CD4-positive, alpha-beta memory T cell (primary cell): ENCODE measurements around the gene KDM4C. TPM values are rescaled to one million over a fixed set of nuclear protein-coding genes. Genes with fewer than 3 reads are reported as not detected.

Experiments
- CTCF ChIA-PET: fragments of 350-600 bp; sonication (Branson Sonifier 250); formaldehyde crosslinking; loops from one replicate; lab custom pipeline; 2021; ENCODE audit warnings: inconsistent platforms; ENCODE audit not compliant: partially characterized antibody; lab: Charles Lee
- POLR2A ChIA-PET: fragments of 350-600 bp; sonication (Branson Sonifier 250); formaldehyde crosslinking; loops from one replicate; lab custom pipeline; 2021; ENCODE audit not compliant: partially characterized antibody; lab: Charles Lee
- DNase-seq, 5 donors: peaks; one replicate each; pipeline versions ENCODE4 v3.0.0 to v3.0.0-alpha.2; 2020 to 2022; ENCODE audit warnings: mixed read lengths in 1 of 5
- H3K27ac ChIP-seq: one replicate; pipeline ENCODE4 v1.7.0; 2013; ENCODE audit warnings: low read depth, low read length
- H3K27me3 ChIP-seq: 2 replicates; pipeline ENCODE4 v1.7.0; 2013; ENCODE audit warnings: mild to moderate bottlenecking, low read length, moderate library complexity; ENCODE audit not compliant: insufficient read depth
- H3K36me3 ChIP-seq: 2 replicates; pipeline ENCODE4 v1.7.0; 2013; ENCODE audit warnings: mild to moderate bottlenecking, low read length, moderate library complexity; ENCODE audit not compliant: insufficient read depth
- H3K4me1 ChIP-seq: 2 replicates; pipeline ENCODE4 v1.7.0; 2013; ENCODE audit warnings: mild to moderate bottlenecking, low read length, moderate library complexity; ENCODE audit not compliant: insufficient read depth
- H3K4me3 ChIP-seq, 2 donors: one replicate each; pipeline ENCODE4 v1.7.0; 2013; ENCODE audit warnings: low read length in 2 of 2, mild to moderate bottlenecking in 1 of 2
- H3K9me3 ChIP-seq, 2 donors: one replicate each; pipeline ENCODE4 v1.7.0; 2013; ENCODE audit warnings: low read length in 2 of 2, control low read depth in 1 of 2; ENCODE audit not compliant: control insufficient read depth in 1 of 2
- H3K27ac Mint-ChIP-seq, 7 donors: one replicate each; pipeline ENCODE4 v1.8.0; 2020 to 2021; ENCODE audit warnings: mixed read lengths in 7 of 7, mild to moderate bottlenecking in 6 of 7, inconsistent platforms in 3 of 7, moderate library complexity in 3 of 7
- H3K27me3 Mint-ChIP-seq, 2 donors: one replicate each; pipeline ENCODE4 v1.8.0; 2020 to 2021; ENCODE audit warnings: mixed read lengths in 2 of 2
- H3K36me3 Mint-ChIP-seq, 2 donors: one replicate each; pipeline ENCODE4 v1.8.0; 2020 to 2021; ENCODE audit warnings: mixed read lengths in 2 of 2, inconsistent platforms in 1 of 2, mild to moderate bottlenecking in 1 of 2
- H3K4me1 Mint-ChIP-seq, 4 donors: one replicate each; pipeline ENCODE4 v1.8.0; 2020 to 2021; ENCODE audit warnings: mixed read lengths in 4 of 4, mild to moderate bottlenecking in 1 of 4
- H3K4me3 Mint-ChIP-seq, 8 donors: one replicate each; pipeline ENCODE4 v1.8.0; 2020 to 2021; ENCODE audit warnings: mixed read lengths in 8 of 8, mild to moderate bottlenecking in 7 of 8, moderate library complexity in 6 of 8, inconsistent platforms in 3 of 8
- H3K9me3 Mint-ChIP-seq, 8 donors: one replicate each; pipeline ENCODE4 v1.8.0; 2020 to 2021; ENCODE audit warnings: mixed read lengths in 8 of 8, mild to moderate bottlenecking in 5 of 8, inconsistent platforms in 3 of 8, moderate library complexity in 1 of 8
- intact Hi-C: fragments of 100-400 bp; cut with micrococcal nuclease; formaldehyde crosslinking; loops from one replicate; pipeline ENCODE4 v1.15.1; 2023
- polyA plus RNA-seq, 2 donors: library from polyadenylated mRNA; unstranded; fragments of 300-500 nt; fragmentation: Illumina TruSeq; gene quantifications; one replicate each; pipeline ENCODE4 v1.2.3, GENCODE V29; 2021
- total RNA-seq, 2 experiments: library from RNA; stranded (reverse); gene quantifications; one replicate each; pipeline ENCODE4 v1.2.3, GENCODE V29; 2021

The KDM4C gene
- total and polyA plus RNA-seq, 4 experiments from 2014 or later, result 36.3 to 90.7 (median 58.8) TPM

- H3K9me3 ChIP-seq, result no peaks in the 10 kb centered on the region
- peak overlapping the region in 3 of 7 donors; percentile 0 to 16 (median 10) for H3K27ac Mint-ChIP-seq
- intact Hi-C loops, result loop anchor here (5.0 kb wide), 1 partner anchor 358 kb away; no protein-coding TSS in a partner anchor
- H3K36me3 ChIP-seq, result peaks cover 5% of the 10 kb centered on the region
- peaks cover 0 to 2% (median 0%) of the 10 kb centered on the region in 8 donors for H3K9me3 Mint-ChIP-seq
- no peaks in the 10 kb centered on the region for H3K27me3 ChIP-seq
- H3K4me1 ChIP-seq, result no peaks in the 10 kb centered on the region
- H3K27me3 Mint-ChIP-seq, result no peaks in the 10 kb centered on the region
- H3K36me3 Mint-ChIP-seq, result peaks cover 46 to 52% of the 10 kb centered on the region in 2 donors
- H3K27ac ChIP-seq, result no peak overlapping the region
- POLR2A ChIA-PET, result no interaction called here
- H3K4me1 Mint-ChIP-seq, result peaks cover 7 to 16% (median 14%) of the 10 kb centered on the region in 4 donors
- no peak for DNase-seq
- H3K4me3 Mint-ChIP-seq, result no peak overlapping the region
- no peak overlapping the region for H3K4me3 ChIP-seq
- CTCF ChIA-PET, result no interaction called here
These were observed 71.3 kb downstream of the KDM4C start for GRCh38 chr9:6829027-6829426.

GRCh38 chr9:6829536-6829935, 71.8 kb downstream of the KDM4C start:
- Mint-ChIP-seq H3K27ac (peak overlapping the region in 1 of 7 donors; percentile 48), H3K27me3 (no peaks in the 10 kb centered on the region), H3K4me3 (no peak overlapping the region), H3K36me3 (peaks cover 48 to 54% of the 10 kb centered on the region in 2 donors), H3K4me1 (peaks cover 7 to 14% (median 13%) of the 10 kb centered on the region in 4 donors), H3K9me3 (peaks cover 0 to 4% (median 0%) of the 10 kb centered on the region in 8 donors)
- no peaks in the 10 kb centered on the region for H3K9me3 ChIP-seq
- H3K4me1 ChIP-seq, result no peaks in the 10 kb centered on the region
- intact Hi-C loops, result loop anchor here (5.0 kb wide), 1 partner anchor 358 kb away; no protein-coding TSS in a partner anchor
- no peak overlapping the region for H3K4me3 ChIP-seq
- no peaks in the 10 kb centered on the region for H3K27me3 ChIP-seq
- ChIA-PET POLR2A (no interaction called here), CTCF (no interaction called here)
- peaks cover 6% of the 10 kb centered on the region for H3K36me3 ChIP-seq
- no peak overlapping the region for H3K27ac ChIP-seq
- no peak for DNase-seq

GRCh38 chr9:6833518-6834192, 75.9 kb downstream of the KDM4C start:
- CTCF ChIA-PET, result no interaction called here
- no peaks in the 10 kb centered on the region for H3K27me3 ChIP-seq
- Mint-ChIP-seq H3K9me3 (peaks cover 0 to 4% (median 0%) of the 10 kb centered on the region in 8 donors), H3K4me1 (peaks cover 6 to 17% (median 8%) of the 10 kb centered on the region in 4 donors), H3K36me3 (peaks cover 60 to 64% of the 10 kb centered on the region in 2 donors), H3K4me3 (no peak overlapping the region), H3K27ac (no peak overlapping the region), H3K27me3 (no peaks in the 10 kb centered on the region)
- POLR2A ChIA-PET, result interaction anchor here (0.6 kb wide), 1 partner anchor 22 kb away, joined by 3 read pairs; no protein-coding TSS in a partner anchor
- no peak overlapping the region for H3K4me3 ChIP-seq
- H3K27ac ChIP-seq, result no peak overlapping the region
- H3K9me3 ChIP-seq, result no peaks in the 10 kb centered on the region
- no peak for DNase-seq
- no peaks in the 10 kb centered on the region for H3K4me1 ChIP-seq
- intact Hi-C loops, result no loop called here
- H3K36me3 ChIP-seq, result peaks cover 13% of the 10 kb centered on the region

GRCh38 chr9:6834306-6834705, 76.5 kb downstream of the KDM4C start:
- intact Hi-C loops, result no loop called here
- Mint-ChIP-seq H3K27ac (no peak overlapping the region), H3K4me3 (no peak overlapping the region), H3K27me3 (no peaks in the 10 kb centered on the region), H3K9me3 (peaks cover 0 to 4% (median 0%) of the 10 kb centered on the region in 8 donors), H3K4me1 (peaks cover under 1 to 13% (median 4%) of the 10 kb centered on the region in 4 donors), H3K36me3 (peaks cover 54 to 58% of the 10 kb centered on the region in 2 donors)
- POLR2A ChIA-PET, result interaction anchor here (0.6 kb wide), 1 partner anchor 23 kb away, joined by 3 read pairs; no protein-coding TSS in a partner anchor
- CTCF ChIA-PET, result no interaction called here
- H3K27ac ChIP-seq, result no peak overlapping the region
- H3K4me3 ChIP-seq, result no peak overlapping the region
- DNase-seq, result no peak
- no peaks in the 10 kb centered on the region for H3K27me3 ChIP-seq
- peaks cover 13% of the 10 kb centered on the region for H3K36me3 ChIP-seq
- no peaks in the 10 kb centered on the region for H3K4me1 ChIP-seq
- no peaks in the 10 kb centered on the region for H3K9me3 ChIP-seq

GRCh38 chr9:6838158-6838557, 80.4 kb downstream of the KDM4C start:
- POLR2A ChIA-PET, result interaction anchor here (0.7 kb wide), 1 partner anchor 81 kb away, joined by 3 read pairs; no protein-coding TSS in a partner anchor
- H3K36me3 ChIP-seq, result peaks cover 7% of the 10 kb centered on the region
- no peak for DNase-seq
- peaks cover 0 to 4% (median 0%) of the 10 kb centered on the region in 8 donors for H3K9me3 Mint-ChIP-seq
- no peak overlapping the region for H3K4me3 Mint-ChIP-seq
- no peaks in the 10 kb centered on the region for H3K4me1 ChIP-seq
- peaks cover 5 to 21% (median 12%) of the 10 kb centered on the region in 4 donors for H3K4me1 Mint-ChIP-seq
- CTCF ChIA-PET, result interaction anchor here (0.9 kb wide), 1 partner anchor 11 kb away, joined by 5 read pairs; no protein-coding TSS in a partner anchor
- H3K9me3 ChIP-seq, result no peaks in the 10 kb centered on the region
- H3K27me3 Mint-ChIP-seq, result no peaks in the 10 kb centered on the region
- peaks cover 38 to 41% of the 10 kb centered on the region in 2 donors for H3K36me3 Mint-ChIP-seq
- no peak overlapping the region for H3K27ac Mint-ChIP-seq
- no peaks in the 10 kb centered on the region for H3K27me3 ChIP-seq
- H3K27ac ChIP-seq, result no peak overlapping the region
- intact Hi-C loops, result no loop called here
- no peak overlapping the region for H3K4me3 ChIP-seq

GRCh38 chr9:6842584-6842947, 84.8 kb downstream of the KDM4C start:
- peaks cover 8 to 22% (median 16%) of the 10 kb centered on the region in 4 donors for H3K4me1 Mint-ChIP-seq
- H3K27me3 ChIP-seq, result no peaks in the 10 kb centered on the region
- H3K36me3 Mint-ChIP-seq, result peaks cover 13 to 29% of the 10 kb centered on the region in 2 donors
- no peak overlapping the region for H3K4me3 Mint-ChIP-seq
- H3K9me3 Mint-ChIP-seq, result peaks cover 0 to 1% (median 0%) of the 10 kb centered on the region in 8 donors
- no peak for DNase-seq
- CTCF ChIA-PET, result interaction anchor here (0.7 kb wide), 1 partner anchor 15 kb away, joined by 3 read pairs; no protein-coding TSS in a partner anchor
- H3K27ac Mint-ChIP-seq, result peak overlapping the region in 1 of 7 donors; percentile 90
- no peak overlapping the region for H3K27ac ChIP-seq
- no peak overlapping the region for H3K4me3 ChIP-seq
- POLR2A ChIA-PET, result no interaction called here
- H3K27me3 Mint-ChIP-seq, result no peaks in the 10 kb centered on the region
- H3K9me3 ChIP-seq, result no peaks in the 10 kb centered on the region
- intact Hi-C loops, result no loop called here
- no peaks in the 10 kb centered on the region for H3K4me1 ChIP-seq
- no peaks in the 10 kb centered on the region for H3K36me3 ChIP-seq

- Histone ChIP-seq H3K4me1 (no peaks in the 10 kb centered on the region), H3K27ac (no peak overlapping the region), H3K27me3 (no peaks in the 10 kb centered on the region), H3K9me3 (no peaks in the 10 kb centered on the region), H3K4me3 (no peak overlapping the region), H3K36me3 (no peaks in the 10 kb centered on the region)
- ChIA-PET CTCF (no interaction called here), POLR2A (no interaction called here)
- no peak overlapping the region for H3K27ac Mint-ChIP-seq
- DNase-seq, result no peak
- intact Hi-C loops, result no loop called here
- H3K36me3 Mint-ChIP-seq, result peaks cover 11 to 33% of the 10 kb centered on the region in 2 donors
- peaks cover 9 to 23% (median 14%) of the 10 kb centered on the region in 4 donors for H3K4me1 Mint-ChIP-seq
- H3K27me3 Mint-ChIP-seq, result no peaks in the 10 kb centered on the region
- H3K9me3 Mint-ChIP-seq, result peaks cover 0 to 1% (median 0%) of the 10 kb centered on the region in 8 donors
- no peak overlapping the region for H3K4me3 Mint-ChIP-seq
These were observed 86.0 kb downstream of the KDM4C start for GRCh38 chr9:6843742-6844141.
